HG03097 (cell line): ENCODE results near the gene CABP1.
"Not testable (repeated sequence)": the region's sequence is repeated elsewhere in the genome, so short reads cannot be mapped to it uniquely, and the experiment has no call there.

ENCODE experiments used
- ATAC-seq: cut with Tn5 transposase; IDR thresholded peaks from one replicate; pipeline ENCODE4 v1.9.1; 2021; ENCODE audit not compliant: unreplicated experiment, low FRiP score

CABP1 gene

GRCh38 chr12:120639771-120640721 lies at the start of gene CABP1:
Gene CABP1, plus strand, starts transcription at chr12:120640626. Its CDS starts 60 bp downstream, at chr12:120640686.
- ATAC-seq, result peak; percentile 62

GRCh38 chr12:120590741-120591407 lies 49.6 kb upstream of the CABP1 start:
- ATAC-seq, result no peak

DNA sequence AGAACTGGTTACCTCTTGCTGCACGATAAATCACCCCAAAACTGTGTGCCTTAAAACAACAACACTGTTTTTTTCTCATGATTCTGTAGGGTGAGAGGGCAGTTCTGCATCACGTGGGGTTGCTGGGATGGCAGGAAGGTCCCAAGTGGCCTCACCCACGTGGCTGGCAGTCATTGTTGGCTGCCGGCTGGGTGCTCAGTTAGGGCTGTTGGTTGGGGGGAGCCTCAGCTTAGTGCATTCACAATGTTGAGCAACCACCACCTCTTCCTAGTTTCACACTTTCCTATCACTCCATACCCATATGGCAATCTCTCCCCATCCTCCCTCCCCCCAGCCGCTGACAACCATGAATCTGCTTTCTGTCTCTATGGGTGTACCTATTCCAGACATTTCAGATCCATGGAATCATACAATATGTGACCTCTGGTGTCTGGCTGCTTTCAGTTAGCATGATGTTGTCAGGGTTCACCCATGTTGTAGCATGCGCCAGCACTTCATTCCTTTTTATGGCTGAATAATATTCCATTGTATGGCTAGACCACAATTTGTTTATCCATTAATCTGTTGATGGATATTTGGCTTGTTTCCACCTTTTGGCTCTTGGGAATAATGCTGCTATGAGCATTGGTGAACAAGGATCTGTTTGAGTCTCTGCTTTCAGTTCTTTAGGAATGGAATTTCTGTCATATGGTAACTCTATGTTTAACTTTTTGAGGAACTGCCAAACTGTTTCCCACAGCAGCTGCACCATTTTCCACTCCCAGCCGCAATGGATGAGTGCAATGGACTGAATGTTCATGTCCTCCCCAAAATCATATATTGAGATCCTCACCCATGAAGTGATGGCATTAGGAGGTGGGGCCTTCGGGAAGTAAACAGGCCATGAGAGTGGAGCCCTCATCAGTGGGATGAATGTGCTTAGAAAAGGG lies 48.0 kb upstream of the CABP1 start:
- ATAC-seq, result no peak

- ATAC-seq, result no peak
Observed at GRCh38 chr12:120596901-120597300, 43.5 kb upstream of the CABP1 start.

DNA sequence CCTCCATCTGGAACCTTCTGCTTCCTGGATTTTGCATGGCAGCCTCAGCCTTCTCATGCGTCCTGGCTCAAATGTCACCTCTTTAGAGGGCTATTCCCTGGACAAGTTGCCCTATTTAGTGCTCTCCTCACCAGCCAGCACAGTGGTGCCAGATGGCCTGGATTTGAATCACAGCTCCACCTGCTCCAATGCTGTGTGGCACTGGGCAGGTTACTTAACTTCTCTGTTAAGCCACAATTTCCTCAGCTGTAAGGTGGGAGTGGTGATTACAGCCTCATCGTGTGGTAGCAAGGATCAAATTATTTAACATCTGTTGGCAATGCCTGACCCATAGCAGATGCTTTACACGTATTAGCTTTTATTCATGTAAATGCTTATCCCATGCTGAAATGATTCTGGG lies 42.6 kb upstream of the CABP1 start:
- no peak for ATAC-seq

DNA sequence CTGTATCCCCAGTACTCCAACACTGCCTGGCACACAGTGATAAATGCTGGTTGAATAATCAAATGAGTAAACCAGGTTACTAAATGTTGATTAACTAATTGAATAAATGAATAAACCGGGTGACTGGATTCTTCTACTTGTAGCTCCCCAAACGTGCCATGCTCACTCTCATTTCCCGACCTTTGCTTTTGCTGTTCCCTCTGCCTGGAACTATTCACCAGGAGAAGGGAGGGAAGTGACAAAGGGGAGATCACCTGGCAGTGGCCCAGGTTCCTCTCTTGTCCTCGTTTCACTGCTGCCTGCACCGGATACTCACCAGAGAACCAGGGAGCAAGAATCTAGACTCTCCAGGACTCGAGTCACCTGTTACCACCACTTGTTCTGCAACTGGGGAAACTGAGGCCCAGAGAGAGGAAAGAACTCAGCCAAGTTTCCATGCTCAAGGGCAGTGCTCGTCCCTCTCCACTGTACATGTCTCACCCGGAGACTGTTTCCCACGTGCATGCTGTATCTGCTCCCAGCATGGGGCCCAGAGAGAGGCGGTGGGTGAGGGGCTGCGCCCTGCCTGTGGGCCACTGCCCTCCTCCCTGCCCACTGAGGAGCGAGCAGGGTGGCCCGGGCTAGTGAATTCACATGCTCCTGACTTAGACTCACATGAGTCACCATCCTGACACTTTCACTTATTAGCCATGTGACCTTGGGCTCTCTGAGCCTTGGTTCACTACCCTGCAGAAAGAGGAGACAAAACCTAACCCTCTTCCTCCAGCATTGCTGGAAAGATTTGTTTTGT lies 41.6 kb upstream of the CABP1 start:
- ATAC-seq, result no peak

GRCh38 chr12:120599672-120600552 lies 40.5 kb upstream of the CABP1 start:
- no peak for ATAC-seq

GRCh38 chr12:120602416-120602815 lies 38.0 kb upstream of the CABP1 start:
- not testable (repeated sequence) for ATAC-seq

GRCh38 chr12:120610560-120610959 lies 29.9 kb upstream of the CABP1 start:
- ATAC-seq, result no peak

GRCh38 chr12:120611534-120611933 lies 28.9 kb upstream of the CABP1 start:
- ATAC-seq, result not testable (repeated sequence)

- no peak for ATAC-seq
Observed at GRCh38 chr12:120614848-120615247, 25.6 kb upstream of the CABP1 start.

DNA sequence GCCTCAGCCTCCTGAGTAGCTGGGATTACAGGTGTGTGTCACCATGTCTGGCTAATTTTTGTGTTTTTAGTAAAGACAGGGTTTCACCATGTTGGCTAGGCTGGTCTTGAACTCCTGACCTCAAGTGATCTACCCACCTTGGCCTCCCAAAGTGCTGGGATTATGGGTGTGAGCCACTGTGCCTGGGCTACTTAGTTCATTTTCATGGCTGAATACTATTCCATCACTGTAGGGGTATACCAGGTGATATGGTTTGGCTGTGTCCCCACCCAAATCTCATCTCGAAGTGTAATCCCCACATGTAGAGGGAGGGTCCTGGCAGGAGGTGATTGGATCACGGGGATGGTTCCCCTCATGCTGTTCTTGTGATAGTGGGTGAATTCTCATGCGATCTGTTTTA lies 23.2 kb upstream of the CABP1 start:
- not testable (repeated sequence) for ATAC-seq

- ATAC-seq, result not testable (repeated sequence)
Observed at GRCh38 chr12:120617767-120618166, 22.7 kb upstream of the CABP1 start.

DNA sequence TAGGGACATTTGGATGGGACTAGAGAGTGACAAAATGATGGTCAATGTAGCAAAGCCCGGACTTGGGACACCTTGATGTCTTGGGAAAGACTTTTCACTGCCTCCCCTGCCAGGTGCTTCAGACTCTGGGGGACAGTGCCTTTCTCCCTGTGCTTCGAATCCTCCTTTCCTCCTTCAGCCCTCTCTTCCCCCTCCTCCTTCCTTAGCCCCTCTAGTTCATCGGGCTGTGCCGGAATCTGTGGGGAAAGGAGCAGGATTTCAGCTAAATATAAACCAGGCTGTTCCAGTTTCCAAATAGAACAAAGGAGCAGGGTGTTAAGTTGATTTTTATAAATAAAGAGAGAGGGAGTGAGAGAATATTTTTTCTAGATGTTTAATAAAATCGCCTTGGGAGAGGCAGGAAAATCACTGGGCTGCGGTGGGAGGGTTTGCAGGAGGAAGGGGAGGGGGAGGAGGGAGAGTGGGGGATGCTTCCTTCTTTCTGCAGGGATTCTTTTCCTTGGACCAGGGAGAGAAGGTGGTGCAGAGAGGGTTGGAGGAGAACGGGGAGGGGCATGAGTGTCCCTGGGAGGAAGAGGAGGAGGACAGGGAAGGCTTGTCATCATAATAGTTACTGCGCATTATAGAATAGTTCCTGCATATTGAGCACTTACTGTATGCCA lies 21.3 kb upstream of the CABP1 start:
- ATAC-seq, result no peak

DNA sequence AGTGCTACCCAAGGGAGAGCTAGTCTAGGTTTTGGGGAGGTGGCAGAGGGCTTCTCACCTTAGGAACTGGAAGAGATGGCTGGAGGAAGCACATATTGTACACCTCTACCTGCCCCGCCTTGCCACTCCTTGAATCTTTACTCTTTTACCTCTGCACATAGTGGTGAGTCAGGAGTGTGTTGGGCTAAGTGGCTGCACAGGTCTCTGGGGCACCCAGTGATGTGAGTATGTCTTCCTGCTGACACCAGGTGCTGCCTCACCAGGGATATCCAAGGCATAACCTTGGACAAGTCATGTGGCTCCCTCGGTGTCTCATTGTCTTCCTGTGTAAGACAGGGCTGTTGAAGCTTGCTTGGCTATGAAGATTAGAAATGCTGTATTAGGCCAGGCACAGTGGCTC lies 19.8 kb upstream of the CABP1 start:
- no peak for ATAC-seq

- no peak for ATAC-seq
Observed at GRCh38 chr12:120625557-120626419, 14.6 kb upstream of the CABP1 start.

DNA sequence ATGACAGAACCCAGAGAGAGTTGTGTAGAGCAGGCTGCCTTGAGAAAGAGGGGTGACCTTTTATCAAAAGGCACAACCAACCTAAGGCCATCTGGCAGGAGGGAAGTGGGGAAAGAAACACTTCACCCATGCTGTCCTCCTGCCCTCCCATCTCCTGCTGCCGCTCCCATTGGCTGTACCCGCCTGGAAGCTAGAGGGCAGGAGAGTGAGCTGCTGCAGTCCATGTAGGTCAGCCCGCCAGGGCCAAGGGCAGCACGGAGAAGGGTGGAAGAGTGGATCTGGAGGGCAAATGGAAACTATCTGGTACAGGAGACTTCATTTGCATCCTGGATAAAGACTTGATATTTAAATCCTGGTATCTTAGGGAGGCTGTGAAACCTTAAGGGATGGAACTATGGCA lies 11.5 kb upstream of the CABP1 start:
- ATAC-seq, result no peak
